GM12872 (cell line): ENCODE data around the gene XPR1.

Experiments
- TF ChIP-seq, protein P1 (sequence below): IDR thresholded peaks from 3 replicates; pipeline ENCODE4 v1.5.1; 2011; ENCODE audit warnings: low read depth, mild to moderate bottlenecking, low read length, moderate library complexity; ENCODE audit not compliant: insufficient read depth

XPR1 gene

DNA sequence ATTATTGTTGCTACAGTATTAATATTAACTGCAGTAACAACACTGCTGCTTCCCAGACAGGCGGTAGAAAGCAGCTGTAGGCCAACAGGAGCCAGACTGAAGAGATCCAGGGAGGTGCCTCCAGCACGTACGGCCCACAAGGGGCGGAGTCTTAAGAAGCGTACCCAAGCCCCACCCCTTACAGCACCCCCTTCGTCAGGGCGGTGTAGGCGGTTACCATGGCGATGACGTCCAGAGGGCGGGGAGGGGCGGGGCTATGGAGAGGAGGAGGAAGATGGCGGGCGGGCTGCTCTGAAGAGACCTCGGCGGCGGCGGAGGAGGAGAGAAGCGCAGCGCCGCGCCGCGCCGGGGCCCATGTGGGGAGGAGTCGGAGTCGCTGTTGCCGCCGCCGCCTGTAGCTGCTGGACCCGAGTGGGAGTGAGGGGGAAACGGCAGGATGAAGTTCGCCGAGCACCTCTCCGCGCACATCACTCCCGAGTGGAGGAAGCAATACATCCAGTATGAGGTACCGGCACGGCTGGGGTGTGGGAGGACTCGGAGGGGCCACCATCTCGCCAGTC, at the start of gene XPR1:
TSS of gene XPR1 (plus strand) at position 257 of the 560 bp plus-strand sequence. CDS start at position 437, 180 bp downstream.
- TF ChIP-seq, protein P1, sequence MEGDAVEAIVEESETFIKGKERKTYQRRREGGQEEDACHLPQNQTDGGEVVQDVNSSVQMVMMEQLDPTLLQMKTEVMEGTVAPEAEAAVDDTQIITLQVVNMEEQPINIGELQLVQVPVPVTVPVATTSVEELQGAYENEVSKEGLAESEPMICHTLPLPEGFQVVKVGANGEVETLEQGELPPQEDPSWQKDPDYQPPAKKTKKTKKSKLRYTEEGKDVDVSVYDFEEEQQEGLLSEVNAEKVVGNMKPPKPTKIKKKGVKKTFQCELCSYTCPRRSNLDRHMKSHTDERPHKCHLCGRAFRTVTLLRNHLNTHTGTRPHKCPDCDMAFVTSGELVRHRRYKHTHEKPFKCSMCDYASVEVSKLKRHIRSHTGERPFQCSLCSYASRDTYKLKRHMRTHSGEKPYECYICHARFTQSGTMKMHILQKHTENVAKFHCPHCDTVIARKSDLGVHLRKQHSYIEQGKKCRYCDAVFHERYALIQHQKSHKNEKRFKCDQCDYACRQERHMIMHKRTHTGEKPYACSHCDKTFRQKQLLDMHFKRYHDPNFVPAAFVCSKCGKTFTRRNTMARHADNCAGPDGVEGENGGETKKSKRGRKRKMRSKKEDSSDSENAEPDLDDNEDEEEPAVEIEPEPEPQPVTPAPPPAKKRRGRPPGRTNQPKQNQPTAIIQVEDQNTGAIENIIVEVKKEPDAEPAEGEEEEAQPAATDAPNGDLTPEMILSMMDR: 0 out of 3 replicates have a peak, but pooled peaks have one; percentile 31

DNA sequence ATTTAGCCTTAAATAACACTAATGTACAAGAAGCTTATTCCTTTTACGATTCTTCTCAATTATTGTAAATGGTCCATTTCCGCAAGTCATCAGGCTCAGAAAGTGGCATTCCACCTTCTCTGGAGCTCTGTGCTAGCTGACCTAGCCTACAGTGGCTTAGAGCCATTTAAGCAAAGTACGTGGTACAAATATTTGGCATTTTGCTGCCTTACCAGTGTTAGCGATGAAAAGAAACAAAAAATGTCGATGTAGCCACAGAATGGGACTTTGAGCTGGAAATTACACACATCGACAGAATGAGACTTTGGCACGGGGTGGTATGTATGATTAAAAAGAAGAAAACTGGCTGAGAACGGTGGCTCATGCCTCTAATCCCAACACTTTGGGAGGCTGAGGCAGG, 47.0 kb upstream of the XPR1 start:
- TF ChIP-seq, protein P1: no peak

DNA sequence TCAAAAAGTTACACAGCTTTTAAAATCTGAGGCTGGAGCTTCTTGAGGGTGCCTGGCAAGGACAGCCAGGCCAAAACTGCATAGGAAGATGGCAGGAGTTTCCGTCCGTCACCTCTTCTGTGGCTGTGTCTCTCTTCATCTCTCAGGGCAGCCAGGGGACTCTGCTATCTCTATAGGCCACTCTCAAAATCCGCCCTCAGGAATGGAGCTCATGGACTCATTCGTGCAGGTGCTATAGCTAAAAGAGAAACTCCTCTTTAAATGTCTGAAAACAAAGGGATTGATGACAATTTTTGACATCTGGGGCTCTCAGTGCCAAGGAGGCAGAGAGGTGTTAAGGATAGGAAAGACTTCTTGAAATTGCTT, 45.8 kb upstream of the XPR1 start:
- TF ChIP-seq, protein P1: no peak

DNA sequence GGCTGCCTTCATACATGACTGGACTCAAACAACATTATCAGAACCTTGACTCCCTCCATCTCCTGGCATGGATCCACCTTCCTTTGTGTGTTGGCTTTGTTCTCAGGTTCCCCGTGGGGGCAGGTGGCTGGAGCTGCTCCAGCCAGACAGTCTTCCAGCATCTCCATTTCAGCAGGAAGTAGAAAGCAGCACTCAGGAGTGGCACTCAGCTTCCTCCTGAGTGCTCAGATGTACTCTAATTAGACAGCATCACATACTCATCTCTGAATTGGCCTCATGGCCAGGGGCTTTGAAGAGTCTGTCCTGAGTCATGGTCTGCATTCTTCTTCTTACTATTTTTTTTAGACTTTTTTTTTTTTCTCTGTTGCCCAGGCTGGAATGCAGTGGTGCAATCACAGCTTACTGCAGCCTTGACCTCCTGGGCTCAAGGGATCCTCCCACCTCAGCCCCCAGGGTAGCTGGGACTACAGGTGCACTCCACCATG, 45.1 kb upstream of the XPR1 start:
- TF ChIP-seq, protein P1: no peak

DNA sequence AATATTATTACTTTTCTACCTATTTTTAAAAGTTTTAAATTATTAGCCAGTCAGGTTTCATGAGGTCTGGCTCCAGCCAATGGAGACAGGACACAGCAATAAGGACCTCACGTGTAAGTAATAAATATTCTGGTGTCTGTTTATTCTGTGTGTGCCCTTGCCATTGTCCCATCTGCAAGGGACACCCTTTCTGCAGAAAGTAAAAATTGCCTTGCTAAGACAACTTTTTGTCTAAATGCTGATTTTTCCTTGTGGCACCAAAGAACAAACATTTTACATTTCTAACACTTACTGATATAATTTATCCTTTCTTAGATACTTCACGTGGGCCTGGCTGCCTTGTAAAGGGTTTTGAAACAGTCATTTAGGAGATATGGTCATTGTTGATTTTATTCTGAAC, 43.7 kb upstream of the XPR1 start:
- TF ChIP-seq, protein P1: no peak

DNA sequence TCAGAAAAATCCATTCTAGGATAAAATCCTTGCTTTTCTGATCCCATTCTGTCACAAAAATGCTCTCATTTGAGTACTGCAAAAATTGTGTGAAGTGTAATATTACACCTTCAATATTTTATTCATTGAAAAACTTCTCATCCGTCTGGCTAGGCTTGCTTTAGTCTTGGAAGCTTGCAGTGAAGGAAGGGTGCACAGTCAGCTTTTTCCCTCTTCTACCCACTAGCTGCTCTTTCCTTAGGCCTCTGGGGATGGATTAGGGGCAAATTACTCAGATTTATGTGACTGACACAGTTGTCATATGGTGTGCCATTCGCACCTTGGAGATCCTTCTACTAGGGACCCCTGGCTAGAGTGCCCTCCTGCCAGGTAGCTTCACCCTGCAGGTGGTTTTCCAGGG, 40.9 kb upstream of the XPR1 start:
- TF ChIP-seq, protein P1: no peak

DNA sequence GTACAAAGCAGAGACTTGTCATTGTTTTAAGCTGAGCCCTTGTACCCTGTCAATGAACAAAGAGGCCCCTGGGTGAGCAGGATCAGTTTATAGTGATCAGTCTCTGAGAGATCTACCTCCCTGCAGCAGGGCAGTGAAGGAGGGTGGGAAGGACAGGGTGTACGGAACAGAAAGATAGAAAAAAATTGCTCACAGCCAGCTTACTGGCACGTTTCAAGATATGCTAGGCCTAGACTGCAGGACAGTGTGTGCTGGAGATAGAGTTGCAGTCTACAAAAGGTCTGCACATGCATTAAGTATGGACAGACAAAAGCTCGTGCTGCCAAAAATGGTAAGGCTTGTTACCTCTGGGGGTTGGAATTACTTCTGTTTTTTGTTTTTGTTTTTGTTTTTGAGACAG, 38.4 kb upstream of the XPR1 start:
- TF ChIP-seq, protein P1: no peak

DNA sequence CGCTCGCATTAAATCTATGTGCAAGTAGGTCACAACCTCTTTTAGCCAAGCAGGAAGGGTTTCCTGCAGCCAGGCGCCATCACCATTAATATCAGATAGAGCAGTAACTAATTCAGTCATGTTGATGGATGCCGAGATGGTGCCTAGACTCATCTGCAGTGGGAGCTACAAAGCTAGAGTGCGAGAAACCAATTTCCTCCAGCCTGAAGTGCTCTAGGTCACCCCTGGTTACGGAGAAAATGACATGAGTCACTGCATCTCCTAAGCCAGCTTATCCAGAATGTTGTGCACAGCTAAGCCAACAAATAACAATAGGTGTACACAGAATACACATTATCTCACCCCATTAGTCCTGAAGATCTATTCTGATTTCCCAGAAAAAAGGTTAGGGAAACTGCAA, 37.1 kb upstream of the XPR1 start:
- TF ChIP-seq, protein P1: no peak
